Measurements from ENCODE around the gene LRP5.

Gene LRP5

DNA sequence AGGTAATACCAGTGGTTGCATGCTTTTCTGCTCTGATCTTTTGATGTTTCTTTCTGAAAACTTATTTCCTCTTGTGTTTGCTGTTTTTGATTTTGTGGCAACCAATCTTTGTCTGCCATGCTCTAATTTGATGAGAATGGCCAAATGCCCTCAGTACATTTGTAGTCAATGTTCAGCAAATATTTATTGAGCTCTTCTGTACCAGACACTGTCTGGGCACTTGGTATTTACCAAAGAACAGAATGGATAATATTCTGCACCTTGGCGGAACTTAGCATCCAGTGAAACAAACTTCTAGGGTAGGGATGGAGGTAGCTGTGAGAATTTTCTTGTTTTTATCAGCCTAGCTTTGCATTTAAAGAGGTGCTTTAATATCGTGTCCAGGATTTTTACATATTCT, 167.8 kb downstream of the LRP5 start:
- Histone ChIP-seq H3K27ac (ENCODE audit: poor library complexity, severe bottlenecking) (no peak overlapping the region), H3K9me3 (ENCODE audit: severe bottlenecking) (no peaks in the 10 kb centered on the region), H3K36me3 (ENCODE audit: low read depth) (peaks cover 14% of the 10 kb centered on the region), H3K27me3 (ENCODE audit: insufficient read depth, poor library complexity, severe bottlenecking) (no peaks in the 10 kb centered on the region), H3K4me1 (ENCODE audit: insufficient read depth, poor library complexity, severe bottlenecking) (no peaks in the 10 kb centered on the region), H3K4me3 (ENCODE audit: severe bottlenecking) (no peak overlapping the region)
- ATAC-seq (ENCODE audit: low read depth): no peak
- TF ChIP-seq, protein P1, sequence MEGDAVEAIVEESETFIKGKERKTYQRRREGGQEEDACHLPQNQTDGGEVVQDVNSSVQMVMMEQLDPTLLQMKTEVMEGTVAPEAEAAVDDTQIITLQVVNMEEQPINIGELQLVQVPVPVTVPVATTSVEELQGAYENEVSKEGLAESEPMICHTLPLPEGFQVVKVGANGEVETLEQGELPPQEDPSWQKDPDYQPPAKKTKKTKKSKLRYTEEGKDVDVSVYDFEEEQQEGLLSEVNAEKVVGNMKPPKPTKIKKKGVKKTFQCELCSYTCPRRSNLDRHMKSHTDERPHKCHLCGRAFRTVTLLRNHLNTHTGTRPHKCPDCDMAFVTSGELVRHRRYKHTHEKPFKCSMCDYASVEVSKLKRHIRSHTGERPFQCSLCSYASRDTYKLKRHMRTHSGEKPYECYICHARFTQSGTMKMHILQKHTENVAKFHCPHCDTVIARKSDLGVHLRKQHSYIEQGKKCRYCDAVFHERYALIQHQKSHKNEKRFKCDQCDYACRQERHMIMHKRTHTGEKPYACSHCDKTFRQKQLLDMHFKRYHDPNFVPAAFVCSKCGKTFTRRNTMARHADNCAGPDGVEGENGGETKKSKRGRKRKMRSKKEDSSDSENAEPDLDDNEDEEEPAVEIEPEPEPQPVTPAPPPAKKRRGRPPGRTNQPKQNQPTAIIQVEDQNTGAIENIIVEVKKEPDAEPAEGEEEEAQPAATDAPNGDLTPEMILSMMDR (IDR thresholded peaks at IDR 0.05; ENCODE audit: poor library complexity, severe bottlenecking): no peak
- DNase-seq (ENCODE audit: low spot score): no peak

GRCh38 chr11:68480852-68481510, 168.6 kb downstream of the LRP5 start:
- H3K27me3 ChIP-seq (ENCODE audit: insufficient read depth, poor library complexity, severe bottlenecking): no peaks in the 10 kb centered on the region
- peaks cover 14% of the 10 kb centered on the region for H3K36me3 ChIP-seq (ENCODE audit: low read depth)
- no peak for DNase-seq (ENCODE audit: low spot score)
- no peak overlapping the region for H3K27ac ChIP-seq (ENCODE audit: poor library complexity, severe bottlenecking)
- no peak for ATAC-seq (ENCODE audit: low read depth)
- TF ChIP-seq, protein P1 (IDR thresholded peaks at IDR 0.05; ENCODE audit: poor library complexity, severe bottlenecking): no peak
- no peak overlapping the region for H3K4me3 ChIP-seq (ENCODE audit: severe bottlenecking)
- no peaks in the 10 kb centered on the region for H3K4me1 ChIP-seq (ENCODE audit: insufficient read depth, poor library complexity, severe bottlenecking)
- no peaks in the 10 kb centered on the region for H3K9me3 ChIP-seq (ENCODE audit: severe bottlenecking)

DNA sequence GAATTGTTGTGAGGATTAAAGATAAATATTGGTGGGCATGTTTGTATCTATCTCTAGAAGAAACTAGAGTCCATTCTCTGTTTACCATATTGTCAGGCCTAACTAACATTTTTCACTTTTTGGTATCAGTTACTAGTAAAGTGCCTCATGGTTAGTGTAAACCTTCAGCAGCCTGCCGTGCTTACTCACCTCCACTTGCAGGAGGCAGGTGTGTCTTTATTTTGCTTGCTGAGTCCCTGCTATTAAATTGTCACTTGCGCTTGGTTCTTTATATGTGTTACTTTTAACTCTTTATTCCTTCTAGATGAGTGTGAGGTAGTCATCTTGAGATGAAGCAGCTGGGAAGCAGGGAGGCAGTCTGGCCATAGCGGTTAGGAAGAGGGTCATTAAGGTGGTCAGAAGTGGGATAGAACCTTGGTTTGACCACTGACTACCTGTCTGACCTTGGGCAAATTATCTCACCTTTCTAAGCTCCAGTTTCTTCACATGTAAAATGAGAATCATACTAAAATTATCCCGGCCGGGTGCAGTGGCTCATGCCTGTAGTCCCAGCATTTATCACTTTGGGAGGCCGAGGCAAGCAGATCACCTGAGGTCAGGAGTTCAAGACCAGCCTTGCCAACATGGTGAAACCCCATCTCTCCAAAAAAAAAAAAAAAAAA, 169.3 kb downstream of the LRP5 start:
- DNase-seq (ENCODE audit: low spot score) (no peak), ATAC-seq (ENCODE audit: low read depth) (no peak)
- Histone ChIP-seq H3K27ac (ENCODE audit: poor library complexity, severe bottlenecking) (no peak overlapping the region), H3K36me3 (ENCODE audit: low read depth) (peaks cover 12% of the 10 kb centered on the region), H3K4me1 (ENCODE audit: insufficient read depth, poor library complexity, severe bottlenecking) (no peaks in the 10 kb centered on the region), H3K4me3 (ENCODE audit: severe bottlenecking) (no peak overlapping the region), H3K9me3 (ENCODE audit: severe bottlenecking) (no peaks in the 10 kb centered on the region), H3K27me3 (ENCODE audit: insufficient read depth, poor library complexity, severe bottlenecking) (no peaks in the 10 kb centered on the region)
- TF ChIP-seq, protein P1 (IDR thresholded peaks at IDR 0.05; ENCODE audit: poor library complexity, severe bottlenecking): no peak

DNA sequence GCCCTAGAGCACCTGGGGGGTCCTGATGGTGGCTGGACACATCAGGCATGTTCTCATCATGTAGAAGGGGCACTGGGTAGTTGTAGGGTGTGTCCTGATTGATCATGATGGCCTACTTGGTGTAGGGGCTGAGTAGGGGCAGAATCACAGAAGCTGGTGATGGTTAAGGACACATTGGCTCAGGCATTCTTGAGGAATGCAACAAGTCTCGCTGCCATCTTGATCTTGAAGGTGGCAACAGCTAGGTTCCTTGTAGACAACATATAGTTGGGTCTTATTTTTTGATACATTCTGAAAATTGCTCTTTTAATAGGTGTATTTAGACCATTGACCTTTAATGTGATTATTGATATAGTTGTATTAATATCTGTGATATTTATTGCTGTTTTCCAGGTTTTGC, 176.2 kb downstream of the LRP5 start:
- Histone ChIP-seq H3K36me3 (ENCODE audit: low read depth) (no peaks in the 10 kb centered on the region; the same call in 1 of the 2 replicates), H3K27ac (ENCODE audit: poor library complexity, severe bottlenecking) (no peak overlapping the region), H3K9me3 (ENCODE audit: severe bottlenecking) (no peaks in the 10 kb centered on the region), H3K4me1 (ENCODE audit: insufficient read depth, poor library complexity, severe bottlenecking) (no peaks in the 10 kb centered on the region), H3K27me3 (ENCODE audit: insufficient read depth, poor library complexity, severe bottlenecking) (no peaks in the 10 kb centered on the region), H3K4me3 (ENCODE audit: severe bottlenecking) (no peak overlapping the region)
- no peak for ATAC-seq (ENCODE audit: low read depth)
- TF ChIP-seq, protein P1 (IDR thresholded peaks at IDR 0.05; ENCODE audit: poor library complexity, severe bottlenecking): no peak
- DNase-seq (ENCODE audit: low spot score): no peak

DNA sequence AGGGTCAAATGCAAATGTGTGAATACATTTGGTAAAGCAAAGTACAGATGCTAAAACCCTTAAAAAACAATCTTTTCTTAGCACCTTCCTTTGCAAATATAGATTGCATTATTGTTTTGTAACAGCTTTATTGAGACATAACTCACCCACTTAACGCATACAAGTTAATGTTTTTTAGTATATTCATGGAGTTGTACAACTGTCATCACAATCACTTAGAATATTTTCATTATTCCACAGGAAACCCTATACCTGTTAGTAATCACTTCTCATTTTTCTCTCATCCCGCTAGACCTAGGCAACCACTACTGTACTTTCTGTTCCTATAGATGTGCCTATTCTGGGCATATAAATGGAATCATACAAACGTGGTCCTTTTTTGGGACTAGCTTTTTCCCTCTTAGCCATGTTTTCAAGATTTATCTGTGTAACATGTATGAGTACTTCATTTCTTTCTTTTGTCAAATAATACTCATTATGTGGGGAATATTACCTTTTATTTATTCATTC, 182.9 kb downstream of the LRP5 start:
- Histone ChIP-seq H3K27me3 (ENCODE audit: insufficient read depth, poor library complexity, severe bottlenecking) (no peaks in the 10 kb centered on the region), H3K27ac (ENCODE audit: poor library complexity, severe bottlenecking) (no peak overlapping the region), H3K4me3 (ENCODE audit: severe bottlenecking) (no peak overlapping the region), H3K9me3 (ENCODE audit: severe bottlenecking) (no peaks in the 10 kb centered on the region), H3K36me3 (ENCODE audit: low read depth) (no peaks in the 10 kb centered on the region), H3K4me1 (ENCODE audit: insufficient read depth, poor library complexity, severe bottlenecking) (peaks cover 10% of the 10 kb centered on the region)
- TF ChIP-seq, protein P1 (IDR thresholded peaks at IDR 0.05; ENCODE audit: poor library complexity, severe bottlenecking): no peak
- ATAC-seq (ENCODE audit: low read depth): no peak
- DNase-seq (ENCODE audit: low spot score): no peak

Measured in RWPE2 (cell line).